Measurements from ENCODE around the gene KPNA4.
"Not testable (repeated sequence)": the region's sequence is repeated elsewhere in the genome, so short reads cannot be mapped to it uniquely, and the experiment has no call there.

Gene KPNA4

GRCh38 chr3:160482796-160483195, 82.6 kb downstream of the KPNA4 start:
- DNase-seq: no peak

- DNase-seq: no peak
Measured at GRCh38 chr3:160481856-160482255, 83.5 kb downstream of the KPNA4 start.

- DNase-seq: no peak
Measured at GRCh38 chr3:160480931-160481330, 84.4 kb downstream of the KPNA4 start.

- no peak for DNase-seq
Measured at GRCh38 chr3:160479376-160479775, 86.0 kb downstream of the KPNA4 start.

- peak; percentile 5 for DNase-seq
Measured at GRCh38 chr3:160478338-160478737, 87.0 kb downstream of the KPNA4 start.

GRCh38 chr3:160477750-160478149, 87.6 kb downstream of the KPNA4 start:
- no peak for DNase-seq

- DNase-seq: no peak
Measured at GRCh38 chr3:160475884-160476283, 89.5 kb downstream of the KPNA4 start.

- no peak for DNase-seq
Measured at GRCh38 chr3:160475153-160475552, 90.2 kb downstream of the KPNA4 start.

GRCh38 chr3:160474416-160474838, 90.9 kb downstream of the KPNA4 start:
- no peak for DNase-seq

- no peak for DNase-seq
Measured at GRCh38 chr3:160473978-160474377, 91.4 kb downstream of the KPNA4 start.

GRCh38 chr3:160473221-160473620, 92.2 kb downstream of the KPNA4 start:
- DNase-seq: no peak

- no peak for DNase-seq
Measured at GRCh38 chr3:160472344-160472743, 93.0 kb downstream of the KPNA4 start.

- DNase-seq: no peak
Measured at GRCh38 chr3:160471892-160472291, 93.5 kb downstream of the KPNA4 start.

- no peak for DNase-seq
Measured at GRCh38 chr3:160470181-160470580, 95.2 kb downstream of the KPNA4 start.

GRCh38 chr3:160464971-160465370, 100.4 kb downstream of the KPNA4 start:
- no peak for DNase-seq

GRCh38 chr3:160464321-160464720, 101.0 kb downstream of the KPNA4 start:
- no peak for DNase-seq

- DNase-seq: no peak
Measured at GRCh38 chr3:160460033-160460432, 105.3 kb downstream of the KPNA4 start.

- no peak for DNase-seq
Measured at GRCh38 chr3:160459450-160459970, 105.9 kb downstream of the KPNA4 start.

GRCh38 chr3:160458151-160458550, 107.2 kb downstream of the KPNA4 start:
- DNase-seq: no peak

- no peak for DNase-seq
Measured at GRCh38 chr3:160455846-160456245, 109.5 kb downstream of the KPNA4 start.

GRCh38 chr3:160454995-160455394, 110.4 kb downstream of the KPNA4 start:
- no peak for DNase-seq

GRCh38 chr3:160452251-160452650, 113.1 kb downstream of the KPNA4 start:
- not testable (repeated sequence) for DNase-seq

GRCh38 chr3:160451602-160452001, 113.8 kb downstream of the KPNA4 start:
- no peak for DNase-seq

- no peak for DNase-seq
Measured at GRCh38 chr3:160450846-160451245, 114.5 kb downstream of the KPNA4 start.
